ENCODE measurements around the gene DCAF10.

Gene DCAF10

GRCh38 chr9:37915911-37916470, 115.4 kb downstream of the DCAF10 start:
- H3K27ac ChIP-seq, result no peak overlapping the region
- H3K4me2 ChIP-seq, result no peak overlapping the region
- no peak overlapping the region for H3K4me3 ChIP-seq
- no peaks in the 10 kb centered on the region for H4K20me1 ChIP-seq
- H3K4me1 ChIP-seq, result no peaks in the 10 kb centered on the region
- no peaks in the 10 kb centered on the region for H3K36me3 ChIP-seq
- H3K9ac ChIP-seq, result no peak overlapping the region
- no peaks in the 10 kb centered on the region for H3K9me3 ChIP-seq
- H3K27me3 ChIP-seq, result no peaks in the 10 kb centered on the region
- TF ChIP-seq Cebpa-rat (IDR thresholded peaks at IDR 0.05), result no peak

GRCh38 chr9:37916471-37917312, 116.1 kb downstream of the DCAF10 start:
- H3K27ac ChIP-seq, result no peak overlapping the region
- no peaks in the 10 kb centered on the region for H3K4me1 ChIP-seq
- no peak overlapping the region for H3K9ac ChIP-seq
- H3K27me3 ChIP-seq, result no peaks in the 10 kb centered on the region
- no peak overlapping the region for H3K4me3 ChIP-seq
- TF ChIP-seq Cebpa-rat (IDR thresholded peaks at IDR 0.05), result no peak
- no peaks in the 10 kb centered on the region for H4K20me1 ChIP-seq
- H3K4me2 ChIP-seq, result no peak overlapping the region
- H3K9me3 ChIP-seq, result no peaks in the 10 kb centered on the region
- H3K36me3 ChIP-seq, result no peaks in the 10 kb centered on the region

Data from BLaER1 (cell line).